Activated CD8-positive, alpha-beta memory T cell treated with anti-CD3 and anti-CD28 coated beads for 24 hours (primary cell): ENCODE measurements around the gene UNC5C.
"Not testable (repeated sequence)": the region's sequence is repeated elsewhere in the genome, so short reads cannot be mapped to it uniquely, and the experiment has no call there.

ENCODE experiments used
- DNase-seq: peaks from one replicate; pipeline ENCODE4 v3.0.0-alpha.2; 2020

Gene UNC5C

GRCh38 chr4:95158045-95158444 is 390.7 kb downstream of the UNC5C start:
- DNase-seq, result no peak

GRCh38 chr4:95157596-95157995 is 391.2 kb downstream of the UNC5C start:
- DNase-seq, result no peak

- DNase-seq, result no peak
Measured at GRCh38 chr4:95156452-95156765, 392.4 kb downstream of the UNC5C start.

- DNase-seq, result no peak
Measured at GRCh38 chr4:95155759-95156451, 392.9 kb downstream of the UNC5C start.

GRCh38 chr4:95153182-95153581 is 395.6 kb downstream of the UNC5C start:
- DNase-seq, result no peak

GRCh38 chr4:95151255-95151654 is 397.5 kb downstream of the UNC5C start:
- DNase-seq, result no peak

- DNase-seq, result no peak
Measured at GRCh38 chr4:95142932-95143331, 405.8 kb downstream of the UNC5C start.

GRCh38 chr4:95141361-95141760 is 407.4 kb downstream of the UNC5C start:
- DNase-seq, result no peak

GRCh38 chr4:95139424-95139823 is 409.3 kb downstream of the UNC5C start:
- DNase-seq, result not testable (repeated sequence)

- DNase-seq, result not testable (repeated sequence)
Measured at GRCh38 chr4:95134016-95134415, 414.8 kb downstream of the UNC5C start.

- DNase-seq, result no peak
Measured at GRCh38 chr4:95129821-95130311, 418.9 kb downstream of the UNC5C start.

GRCh38 chr4:95129031-95129430 is 419.7 kb downstream of the UNC5C start:
- DNase-seq, result no peak

GRCh38 chr4:95124906-95125504 is 423.8 kb downstream of the UNC5C start:
- DNase-seq, result no peak

- no peak for DNase-seq
Measured at GRCh38 chr4:95122001-95122400, 426.8 kb downstream of the UNC5C start.

- DNase-seq, result no peak
Measured at GRCh38 chr4:95120456-95120855, 428.3 kb downstream of the UNC5C start.

- no peak for DNase-seq
Measured at GRCh38 chr4:95118497-95118896, 430.3 kb downstream of the UNC5C start.

- DNase-seq, result no peak
Measured at GRCh38 chr4:95114521-95114920, 434.3 kb downstream of the UNC5C start.
